Neuronal stem cell (in vitro differentiated cells): ENCODE data around the gene GAK.

Source experiments
- DNase-seq: peaks from one replicate; pipeline ENCODE4 v3.0.0-alpha.2; 2013; ENCODE audit warnings: low spot score
- H2AFZ ChIP-seq: one replicate; pipeline ENCODE4 v1.6.1; 2013; ENCODE audit warnings: mild to moderate bottlenecking, low read length, inconsistent platforms
- H2AK5ac ChIP-seq: 2 replicates; pipeline ENCODE4 v1.6.1; 2013; ENCODE audit warnings: low read depth, mild to moderate bottlenecking, inconsistent platforms, low read length, moderate library complexity, mixed read lengths
- H2BK120ac ChIP-seq: 2 replicates; pipeline ENCODE4 v1.6.1; 2013; ENCODE audit warnings: low read depth, mild to moderate bottlenecking, inconsistent platforms, low read length, moderate library complexity, mixed read lengths
- H2BK12ac ChIP-seq: one replicate; pipeline ENCODE4 v1.6.1; 2013; ENCODE audit warnings: low read length, inconsistent platforms
- H2BK15ac ChIP-seq: 2 replicates; pipeline ENCODE4 v1.6.1; 2013; ENCODE audit warnings: mild to moderate bottlenecking, low read length, inconsistent platforms, mixed read lengths
- H2BK5ac ChIP-seq: one replicate; pipeline ENCODE4 v1.6.1; 2013; ENCODE audit warnings: inconsistent platforms, mild to moderate bottlenecking, low read length, moderate library complexity
- H3K14ac ChIP-seq: one replicate; pipeline ENCODE4 v1.6.1; 2013; ENCODE audit warnings: low read length, inconsistent platforms
- H3K18ac ChIP-seq: 2 replicates; pipeline ENCODE4 v1.6.1; 2013; ENCODE audit warnings: low read length, inconsistent platforms
- H3K23ac ChIP-seq: 2 replicates; pipeline ENCODE4 v1.6.1; 2013; ENCODE audit warnings: low read depth, mild to moderate bottlenecking, mixed read lengths, low read length, inconsistent platforms; ENCODE audit not compliant: poor library complexity
- H3K27ac ChIP-seq: replicated peaks from 3 replicates; pipeline ENCODE4 v1.5.1; 2013; ENCODE audit warnings: low read length, inconsistent platforms
- H3K27me3 ChIP-seq, 3 experiments: 2 replicates each; pipeline ENCODE4 v1.6.1; 2013; ENCODE audit warnings: low read length in 3 of 3, mild to moderate bottlenecking in 2 of 3, inconsistent platforms in 1 of 3, low read depth in 1 of 3, mixed read lengths in 1 of 3, moderate library complexity in 1 of 3; ENCODE audit not compliant: control insufficient read depth in 3 of 3, insufficient read depth in 3 of 3
- H3K36me3 ChIP-seq, 2 donors: replicated peaks in 1 of 2; 2 replicates each; pipeline ENCODE4 v1.6.1; 2013; ENCODE audit warnings: low read length in 2 of 2; ENCODE audit not compliant: control insufficient read depth in 2 of 2, insufficient read depth in 2 of 2
- H3K4ac ChIP-seq: 2 replicates; pipeline ENCODE4 v1.6.1; 2013; ENCODE audit warnings: inconsistent platforms, mild to moderate bottlenecking, low read length, moderate library complexity
- H3K4me1 ChIP-seq, 2 donors: 1 replicate in 1 of 2; 2 replicates in 1 of 2; pipeline ENCODE4 v1.6.1; 2013; ENCODE audit warnings: low read length in 2 of 2, low read depth in 1 of 2; ENCODE audit not compliant: control insufficient read depth in 2 of 2, insufficient read depth in 1 of 2
- H3K4me2 ChIP-seq: one replicate; pipeline ENCODE4 v1.6.1; 2013; ENCODE audit warnings: mild to moderate bottlenecking, low read length, inconsistent platforms; ENCODE audit not compliant: insufficient read depth, poor library complexity, severe bottlenecking
- H3K4me3 ChIP-seq, 2 donors: 2 replicates each; pipeline ENCODE4 v1.5.1; 2013; ENCODE audit warnings: low read length in 2 of 2, mild to moderate bottlenecking in 2 of 2, inconsistent platforms in 1 of 2, moderate library complexity in 1 of 2
- H3K79me1 ChIP-seq: one replicate; pipeline ENCODE4 v1.6.1; 2013; ENCODE audit warnings: low read depth, mild to moderate bottlenecking, inconsistent platforms, low read length, moderate library complexity
- H3K9ac ChIP-seq: one replicate; pipeline ENCODE4 v1.6.1; 2013; ENCODE audit warnings: mild to moderate bottlenecking, low read depth, low read length, inconsistent platforms; ENCODE audit not compliant: poor library complexity
- H3K9me3 ChIP-seq, 2 donors: replicated peaks in 1 of 2; 2 replicates each; pipeline versions ENCODE3 to v1.6.1; 2013; ENCODE audit warnings: low read length in 2 of 2, mild to moderate bottlenecking in 2 of 2, inconsistent platforms in 1 of 2, low read depth in 1 of 2, mixed read lengths in 1 of 2, moderate library complexity in 1 of 2; ENCODE audit not compliant: control insufficient read depth in 2 of 2, insufficient read depth in 1 of 2
- H4K8ac ChIP-seq: one replicate; pipeline ENCODE4 v1.6.1; 2013; ENCODE audit warnings: low read depth, mild to moderate bottlenecking, inconsistent platforms, low read length, moderate library complexity
- H4K91ac ChIP-seq: one replicate; pipeline ENCODE4 v1.6.1; 2013; ENCODE audit warnings: low read length, low read depth, mild to moderate bottlenecking, inconsistent platforms; ENCODE audit not compliant: poor library complexity
- WGBS, 2 donors: extraction: QIAGEN DNeasy Blood & Tissue Kit; methylation state at CpG; one replicate each; pipeline ENCODE4 v1.1.7; 2013; ENCODE audit warnings: missing lambda C conversion rate in 2 of 2, mixed read lengths in 1 of 2; ENCODE audit not compliant: insufficient read length in 2 of 2, insufficient replicate concordance in 1 of 2; ENCODE audit errors: extremely low coverage in 2 of 2; 5-methylcytosine and 5-hydroxymethylcytosine counted together

Gene GAK

DNA sequence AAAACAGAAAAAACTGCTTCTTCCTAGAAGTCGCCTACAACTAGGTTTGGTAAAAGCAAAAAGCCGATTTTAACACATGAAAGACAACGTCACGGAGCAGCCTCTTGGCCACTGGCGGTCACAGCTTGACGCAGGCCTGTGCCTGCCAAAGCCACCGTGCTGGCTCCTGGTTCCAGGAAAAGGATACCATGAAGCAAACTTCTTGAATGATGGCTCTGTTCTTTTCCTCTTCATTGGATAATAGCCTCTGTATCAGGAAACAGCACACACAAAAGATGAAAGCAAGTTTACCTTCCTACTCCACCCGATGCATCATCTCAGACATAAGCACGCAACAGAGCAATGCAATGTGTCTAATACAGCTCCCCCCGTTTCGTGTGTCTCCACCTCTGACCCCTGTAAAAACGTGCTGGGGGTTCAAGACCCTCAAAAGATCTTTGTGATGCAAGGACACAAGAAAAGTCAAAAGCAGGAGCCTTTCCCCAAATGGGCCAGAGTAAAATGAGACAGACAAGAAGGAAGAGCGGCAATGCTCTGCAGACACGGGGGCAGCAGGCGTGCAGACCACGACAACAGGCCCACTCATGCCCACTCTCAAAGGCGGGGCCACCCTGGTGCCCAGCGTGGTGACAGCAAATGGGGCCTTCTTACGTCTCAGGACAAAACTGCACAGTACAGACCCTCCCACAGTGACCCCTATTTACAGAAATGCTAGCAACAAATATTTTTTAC, 19.4 kb downstream of the GAK start:
- Histone ChIP-seq H3K27ac (no peak overlapping the region), H2BK12ac (no peak overlapping the region), H3K23ac (no peak overlapping the region), H2AFZ (no peak overlapping the region), H3K18ac (no peak overlapping the region), H3K36me3 (peaks cover 2 to 34% of the 10 kb centered on the region in 2 donors), H2AK5ac (no peak overlapping the region), H4K8ac (no peak overlapping the region), H2BK5ac (peak overlapping the region; percentile 53), H3K4me2 (no peak overlapping the region), H3K14ac (no peak overlapping the region), H3K4me3 (no peak overlapping the region), H3K4me1 (no peaks in the 10 kb centered on the region), H4K91ac (no peak overlapping the region), H3K9ac (no peak overlapping the region), H2BK15ac (no peak overlapping the region), H3K9me3 (no peaks in the 10 kb centered on the region), H3K4ac (no peak overlapping the region), H2BK120ac (no peak overlapping the region), H3K27me3 (no peaks in the 10 kb centered on the region), H3K79me1 (peaks cover 16% of the 10 kb centered on the region)
- no peak for DNase-seq
- no CpG with 5 or more reads among the region's 19 CpGs for WGBS, 2 donors

GRCh38 chr4:911871-912490, 20.1 kb downstream of the GAK start:
- Histone ChIP-seq H3K14ac (no peak overlapping the region), H3K4ac (no peak overlapping the region), H3K9ac (no peak overlapping the region), H4K8ac (no peak overlapping the region), H3K27me3 (no peaks in the 10 kb centered on the region), H2BK15ac (no peak overlapping the region), H3K79me1 (peaks cover 19% of the 10 kb centered on the region), H3K18ac (no peak overlapping the region), H3K4me2 (no peak overlapping the region), H3K4me1 (no peaks in the 10 kb centered on the region), H2BK5ac (peak overlapping the region; percentile 53), H2AK5ac (no peak overlapping the region), H2BK12ac (no peak overlapping the region), H3K36me3 (peaks cover 2 to 34% of the 10 kb centered on the region in 2 donors), H2BK120ac (no peak overlapping the region), H4K91ac (no peak overlapping the region), H3K27ac (no peak overlapping the region), H3K9me3 (no peaks in the 10 kb centered on the region), H3K23ac (peak overlapping the region; percentile 65), H3K4me3 (no peak overlapping the region), H2AFZ (no peak overlapping the region)
- WGBS, 2 donors: no CpG with 5 or more reads among the region's 29 CpGs
- no peak for DNase-seq

- Histone ChIP-seq H3K14ac (no peak overlapping the region), H3K36me3 (peaks cover 2 to 34% of the 10 kb centered on the region in 2 donors), H3K4ac (no peak overlapping the region), H2BK120ac (no peak overlapping the region), H4K91ac (no peak overlapping the region), H2BK5ac (no peak overlapping the region), H2AK5ac (no peak overlapping the region), H3K4me2 (no peak overlapping the region), H3K23ac (no peak overlapping the region), H3K9me3 (peaks cover 0 to 4% of the 10 kb centered on the region in 2 donors), H3K4me1 (no peaks in the 10 kb centered on the region), H3K18ac (no peak overlapping the region), H2AFZ (no peak overlapping the region), H3K27me3 (no peaks in the 10 kb centered on the region), H4K8ac (no peak overlapping the region), H3K79me1 (peaks cover 19% of the 10 kb centered on the region), H2BK12ac (no peak overlapping the region), H2BK15ac (no peak overlapping the region), H3K4me3 (no peak overlapping the region), H3K9ac (no peak overlapping the region), H3K27ac (no peak overlapping the region)
- no peak for DNase-seq
- WGBS, 2 donors: no CpG with 5 or more reads among the region's 23 CpGs
These were observed 20.8 kb downstream of the GAK start for GRCh38 chr4:911221-911751.

GRCh38 chr4:910366-911091, 21.6 kb downstream of the GAK start:
- Histone ChIP-seq H3K14ac (no peak overlapping the region), H3K4me2 (no peak overlapping the region), H3K4me1 (no peaks in the 10 kb centered on the region), H3K27ac (no peak overlapping the region), H3K9ac (no peak overlapping the region), H3K27me3 (no peaks in the 10 kb centered on the region), H3K36me3 (peaks cover 2 to 34% of the 10 kb centered on the region in 2 donors), H2AFZ (no peak overlapping the region), H2BK15ac (no peak overlapping the region), H4K91ac (no peak overlapping the region), H3K4ac (no peak overlapping the region), H4K8ac (no peak overlapping the region), H2BK5ac (no peak overlapping the region), H3K18ac (no peak overlapping the region), H3K79me1 (peaks cover 24% of the 10 kb centered on the region), H3K4me3 (no peak overlapping the region), H2BK120ac (no peak overlapping the region), H2BK12ac (no peak overlapping the region), H3K9me3 (peaks cover 0 to 7% of the 10 kb centered on the region in 2 donors), H2AK5ac (no peak overlapping the region), H3K23ac (no peak overlapping the region)
- DNase-seq: no peak
- no CpG with 5 or more reads among the region's 26 CpGs for WGBS, 2 donors
